ENCODE results near the gene ANKRD45.
"Not testable (repeated sequence)": the region's sequence is repeated elsewhere in the genome, so short reads cannot be mapped to it uniquely, and the experiment has no call there.

The ANKRD45 gene

DNA sequence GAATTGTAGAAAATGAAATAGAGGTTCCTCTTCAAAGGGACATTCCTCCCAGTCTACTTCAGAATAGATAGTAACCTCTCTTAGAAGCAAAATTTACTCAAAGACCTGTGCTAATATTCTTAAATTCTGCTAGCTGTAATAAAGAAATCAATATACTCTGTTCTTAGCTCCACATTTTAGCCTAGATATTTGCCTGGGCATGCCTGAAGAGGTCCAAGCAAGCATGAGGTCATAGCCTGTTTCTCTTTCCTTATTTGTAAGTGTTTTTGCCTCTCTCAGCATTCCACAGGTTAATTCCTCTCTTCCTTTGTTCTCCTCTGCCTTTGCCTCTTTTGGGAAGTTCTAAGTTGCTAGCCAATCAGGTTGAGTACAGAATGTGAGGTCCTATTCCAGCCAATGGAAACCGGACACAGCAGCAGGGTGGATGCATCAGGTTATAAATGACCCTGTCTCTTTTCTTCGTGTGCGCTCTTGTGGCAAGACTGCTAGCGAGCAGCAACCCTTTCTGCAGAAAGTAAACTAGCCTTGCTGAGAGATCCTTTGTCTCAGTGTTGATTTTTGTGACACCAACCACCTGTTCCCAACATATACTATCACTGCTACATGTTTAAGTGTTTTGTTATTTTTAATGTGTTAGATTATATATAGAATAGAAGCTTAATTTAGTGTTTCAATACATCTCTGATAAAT lies 27.1 kb downstream of the ANKRD45 start:
- DNase-seq, result not testable (repeated sequence)

DNA sequence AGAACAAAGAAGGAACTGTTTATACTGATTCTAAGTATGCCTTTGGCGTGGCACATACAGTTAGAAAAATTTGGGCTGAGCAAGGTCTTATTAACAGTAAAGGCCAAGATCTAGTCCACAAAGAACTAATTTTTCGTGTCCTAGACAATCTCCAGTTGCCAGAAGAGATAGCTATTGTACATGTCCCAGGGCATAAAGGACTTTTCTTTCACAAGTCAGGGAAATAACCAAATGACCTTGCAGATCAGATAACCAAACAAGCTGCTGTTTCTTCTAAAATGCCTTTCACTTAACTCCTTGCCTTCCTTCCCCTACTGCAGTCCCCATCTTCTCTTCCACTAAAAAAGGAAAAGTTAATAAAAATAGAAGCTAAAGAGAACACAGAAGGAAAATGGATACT lies 30.5 kb downstream of the ANKRD45 start:
- DNase-seq, result no peak

DNA sequence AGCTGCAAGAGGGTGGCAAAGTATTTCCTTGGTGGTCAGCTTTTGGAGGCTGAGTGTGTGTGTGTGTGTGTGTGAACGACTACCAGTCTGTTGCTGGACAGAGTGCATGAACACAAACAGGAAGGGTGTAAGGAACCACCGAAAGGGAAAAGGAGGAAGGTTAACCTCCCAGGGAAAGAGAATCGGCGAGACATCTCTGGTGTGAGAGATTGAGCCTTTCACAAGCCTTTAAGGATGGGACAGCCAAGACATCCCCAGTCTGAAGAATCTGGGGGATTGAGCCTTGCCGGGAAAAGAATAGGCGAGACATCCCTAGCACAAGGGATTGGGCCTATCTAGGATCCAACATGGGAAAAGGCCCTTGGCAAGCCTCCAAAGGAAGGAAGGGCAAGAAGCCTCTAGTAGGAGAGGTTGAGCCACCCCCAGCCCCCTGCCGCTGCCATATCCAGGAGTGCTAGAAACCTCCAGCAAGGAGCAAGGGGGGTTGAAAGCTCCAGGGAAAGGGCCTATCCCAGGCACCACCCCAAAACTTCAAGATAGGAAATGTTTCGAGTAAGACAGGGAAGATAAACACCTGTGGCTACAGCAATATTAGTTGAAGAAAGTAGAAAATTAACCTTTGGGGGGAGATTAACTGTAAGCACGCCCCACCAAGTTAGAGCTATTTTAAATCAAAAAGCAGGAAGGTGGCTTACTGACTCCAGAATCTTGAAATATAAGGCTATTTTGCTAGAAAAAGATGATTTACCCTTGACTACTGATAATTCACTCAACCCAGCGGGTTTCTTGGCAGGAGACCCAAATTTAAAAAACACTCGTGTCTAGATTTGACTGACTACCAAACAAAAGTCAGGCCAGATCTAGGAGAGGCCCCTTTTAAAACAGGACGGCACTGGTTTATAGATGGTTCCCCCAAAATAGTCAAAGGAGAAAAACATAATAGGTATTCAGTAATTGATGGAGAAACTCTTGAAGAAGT lies 31.3 kb downstream of the ANKRD45 start:
- no peak for DNase-seq

DNA sequence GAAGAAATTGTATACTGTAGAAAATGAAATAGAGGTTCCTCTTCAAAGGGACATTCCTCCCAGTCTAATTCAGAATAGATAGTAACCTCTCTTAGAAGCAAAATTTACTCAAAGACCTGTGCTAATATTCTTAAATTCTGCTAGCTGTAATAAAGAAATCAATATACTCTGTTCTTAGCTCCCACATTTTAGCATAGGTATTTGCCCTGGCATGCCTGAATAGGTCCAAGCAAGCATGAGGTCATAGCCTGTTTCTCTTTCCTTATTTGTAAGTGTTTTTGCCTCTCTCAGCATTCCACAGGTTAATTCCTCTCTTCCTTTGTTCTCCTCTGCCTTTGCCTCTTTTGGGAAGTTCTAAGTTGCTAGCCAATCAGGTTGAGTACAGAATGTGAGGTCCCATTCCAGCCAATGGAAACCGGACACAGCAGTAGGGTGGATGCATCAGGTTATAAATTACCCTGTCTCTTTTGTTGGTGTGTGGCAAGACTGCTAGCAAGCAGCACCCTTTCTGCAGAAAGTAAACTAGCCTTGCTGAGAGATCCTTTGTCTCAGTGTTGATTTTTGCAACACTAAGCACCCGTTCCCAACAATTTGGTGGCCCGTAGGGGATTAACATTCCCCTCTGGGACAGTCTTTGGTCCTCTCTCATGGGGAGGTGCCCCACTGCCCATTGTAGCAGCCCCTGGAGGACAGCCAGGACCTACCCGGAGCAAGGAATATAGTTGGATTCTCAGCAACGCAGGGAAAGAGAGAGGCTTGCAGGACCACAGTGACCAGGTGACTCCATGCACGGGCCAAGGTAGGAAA lies 32.2 kb downstream of the ANKRD45 start:
- not testable (repeated sequence) for DNase-seq

DNA sequence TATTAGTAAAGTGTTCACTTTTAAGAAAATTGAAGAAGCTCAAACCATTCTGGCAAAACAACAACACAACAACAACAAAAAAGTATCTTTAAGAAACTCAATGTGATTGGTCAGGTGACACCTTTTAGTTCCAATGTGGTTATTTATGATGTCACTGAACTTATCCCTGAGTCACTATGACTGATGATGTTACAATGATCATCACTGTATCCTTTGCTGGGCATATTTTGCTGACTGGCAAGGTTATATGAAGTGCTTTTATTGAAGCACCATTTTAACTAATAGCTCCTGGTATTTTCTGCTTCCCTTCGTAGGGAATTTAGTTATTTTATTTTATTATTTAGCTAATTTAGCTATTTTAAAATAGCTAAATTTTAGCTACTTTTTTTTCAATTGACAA lies 34.5 kb downstream of the ANKRD45 start, which contains the start of gene TEX50:
TEX50 (plus strand) TSS at position 223 of the 400 bp plus-strand sequence. CDS start 184 bp downstream, outside the sequence.
- DNase-seq, result no peak

DNA sequence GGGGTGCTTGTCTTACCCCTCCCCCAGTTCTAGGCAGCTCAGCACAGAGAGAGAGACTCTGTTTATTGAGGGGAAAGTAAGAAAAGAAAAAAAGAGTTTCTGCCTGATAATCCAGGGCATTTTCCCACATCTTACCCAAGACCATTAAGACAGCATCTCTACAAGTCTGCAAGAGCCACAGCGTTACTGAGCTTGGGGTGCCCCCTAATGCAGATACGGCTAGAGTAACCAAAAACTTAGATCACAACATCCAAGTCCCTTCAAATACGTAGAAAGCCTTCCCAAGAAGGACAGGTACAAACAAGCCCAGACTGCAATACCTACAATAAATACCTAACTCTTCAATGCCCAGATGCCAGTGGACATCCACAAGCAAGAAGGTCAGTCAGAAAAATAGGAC lies 40.8 kb downstream of the ANKRD45 start:
- no peak for DNase-seq

DNA sequence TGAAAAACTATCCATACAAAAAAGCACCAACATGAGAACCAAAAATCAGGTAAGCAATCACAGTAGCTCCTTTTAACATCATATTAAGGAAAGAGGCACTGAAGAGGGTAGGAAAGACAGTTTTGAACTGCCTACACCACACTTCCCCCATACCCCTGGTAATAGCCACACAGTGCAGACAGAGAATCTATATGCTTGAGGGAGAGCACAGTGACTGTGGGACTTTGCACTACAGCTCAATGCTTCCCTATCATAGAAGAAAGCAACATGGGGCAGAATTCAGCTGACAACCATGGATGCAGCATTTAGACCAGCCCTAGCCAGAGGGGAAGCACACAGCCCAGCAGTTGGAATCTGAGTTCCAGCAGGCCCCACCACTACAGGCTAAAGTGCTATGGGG lies 42.4 kb downstream of the ANKRD45 start:
- no peak for DNase-seq

DNA sequence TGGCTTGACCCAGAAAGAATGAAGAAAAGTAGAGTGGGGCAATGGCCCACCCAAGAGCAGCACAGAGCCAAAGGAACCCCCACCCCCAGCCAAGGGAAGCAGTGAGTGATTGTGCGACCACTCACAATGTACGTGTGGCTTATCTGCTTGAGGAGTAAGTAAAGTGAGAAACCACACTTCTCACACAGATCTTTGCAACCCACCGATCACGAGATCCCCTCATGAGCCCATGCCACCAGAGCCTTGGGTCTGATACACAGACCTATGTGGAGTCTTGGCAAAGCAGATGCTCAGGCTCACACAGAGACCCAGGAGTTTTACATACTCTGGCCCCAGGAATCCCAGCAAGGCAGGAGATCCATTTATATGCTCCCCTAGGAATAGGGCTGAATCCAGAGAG lies 52.8 kb downstream of the ANKRD45 start:
- no peak for DNase-seq

DNA sequence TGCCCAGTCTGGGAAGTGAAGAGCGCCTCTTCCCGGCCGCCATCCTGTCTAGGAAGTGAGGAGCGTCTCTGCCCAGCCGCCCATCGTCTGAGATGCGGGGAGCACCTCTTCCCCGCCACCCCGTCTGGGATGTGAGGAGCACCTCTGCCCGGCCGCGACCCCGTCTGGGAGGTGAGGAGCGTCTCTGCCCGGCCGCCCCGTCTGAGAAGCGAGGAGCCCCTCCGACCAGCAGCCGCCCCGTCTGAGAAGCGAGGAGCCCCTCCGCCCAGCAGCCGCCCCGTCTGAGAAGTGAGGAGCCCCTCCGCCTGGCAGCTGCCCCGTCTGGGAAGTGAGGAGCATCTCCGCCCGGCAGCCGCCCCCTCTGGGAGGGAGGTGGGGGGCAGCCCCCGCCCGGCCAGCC lies 56.6 kb downstream of the ANKRD45 start:
- DNase-seq, result not testable (repeated sequence)

DNA sequence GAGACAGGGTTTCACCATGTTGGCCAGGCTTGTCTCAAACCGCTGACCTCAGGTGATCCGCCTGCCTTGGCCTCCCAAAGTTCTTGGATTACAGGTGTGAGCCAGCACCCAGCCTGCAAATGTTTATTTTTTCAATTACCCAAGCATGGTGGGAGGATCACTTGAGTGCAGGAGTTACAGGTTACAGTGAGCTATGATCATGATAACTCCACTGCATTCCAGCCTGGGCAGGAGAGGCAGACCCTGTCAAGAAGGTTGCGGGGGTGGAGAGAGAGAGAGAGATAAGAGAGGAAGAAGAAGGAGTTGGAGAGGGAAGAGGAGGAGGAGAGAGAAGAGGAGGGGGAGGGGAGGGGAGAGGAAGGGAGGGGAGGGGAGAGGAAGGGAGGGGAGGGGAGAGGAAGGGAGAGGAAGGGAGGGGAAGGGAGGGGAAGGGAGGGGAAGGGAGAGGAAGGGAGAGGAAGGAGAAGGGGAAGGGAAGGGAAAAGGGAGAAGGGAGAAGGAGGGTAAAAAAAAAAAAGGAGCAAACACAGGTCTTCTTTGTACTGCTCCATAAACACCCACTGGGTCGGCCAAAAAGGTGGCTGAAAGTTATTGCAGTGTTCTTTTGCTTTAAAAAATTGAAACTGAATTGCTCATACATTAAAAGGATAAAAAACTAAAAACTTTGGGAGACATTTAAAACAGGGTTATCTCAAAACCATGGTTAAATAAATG lies 61.0 kb downstream of the ANKRD45 start:
- DNase-seq, result no peak

DNA sequence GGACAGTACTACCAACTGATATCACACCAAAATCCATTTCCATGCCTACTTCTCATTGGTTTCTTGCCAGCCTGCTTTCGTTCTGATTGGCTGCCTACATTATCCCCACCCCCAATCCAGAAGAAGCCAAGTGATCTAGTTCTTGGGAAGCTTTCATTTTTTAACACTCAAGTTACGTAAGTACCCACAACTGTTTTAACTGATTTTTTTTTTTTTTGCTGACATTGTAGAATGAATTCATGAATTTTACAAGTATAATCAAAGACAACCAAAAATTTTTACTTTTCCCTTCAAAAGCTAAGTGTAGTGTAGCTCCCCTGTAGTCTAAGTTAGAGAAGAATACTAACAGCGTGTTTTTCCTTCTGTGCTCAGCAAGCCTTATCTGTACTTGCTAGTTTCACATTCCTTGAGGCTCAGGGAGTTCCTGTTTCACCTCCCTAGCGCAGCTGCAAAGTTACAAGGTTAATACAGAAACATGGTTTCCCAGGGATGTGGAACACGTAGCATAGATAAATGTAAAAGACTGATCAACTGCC lies 66.5 kb downstream of the ANKRD45 start, which contains the start of gene SLC9C2:
SLC9C2 (minus strand) TSS at position 17 of the 536 bp plus-strand sequence. CDS start 1,296 bp downstream, outside the sequence.
- DNase-seq, result no peak

DNA sequence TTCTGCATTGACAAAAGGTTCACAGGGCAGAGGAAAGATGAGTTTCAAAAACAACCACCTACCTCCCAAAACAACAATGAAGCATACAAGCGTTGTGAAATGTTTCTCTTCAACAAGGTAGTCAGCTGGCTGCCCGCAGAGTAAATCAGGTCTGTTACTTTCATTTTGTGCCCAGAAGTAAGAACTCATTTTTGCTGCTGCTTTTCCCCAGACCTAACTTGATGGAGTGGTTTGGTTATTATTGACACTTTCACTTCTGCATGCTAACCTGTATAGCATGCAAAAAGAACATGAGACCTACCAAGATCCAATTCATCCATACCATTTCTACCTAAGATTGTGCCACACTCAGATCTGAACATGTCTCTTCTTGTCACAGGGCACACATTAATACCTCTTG lies 68.1 kb downstream of the ANKRD45 start:
- DNase-seq, result no peak

DNA sequence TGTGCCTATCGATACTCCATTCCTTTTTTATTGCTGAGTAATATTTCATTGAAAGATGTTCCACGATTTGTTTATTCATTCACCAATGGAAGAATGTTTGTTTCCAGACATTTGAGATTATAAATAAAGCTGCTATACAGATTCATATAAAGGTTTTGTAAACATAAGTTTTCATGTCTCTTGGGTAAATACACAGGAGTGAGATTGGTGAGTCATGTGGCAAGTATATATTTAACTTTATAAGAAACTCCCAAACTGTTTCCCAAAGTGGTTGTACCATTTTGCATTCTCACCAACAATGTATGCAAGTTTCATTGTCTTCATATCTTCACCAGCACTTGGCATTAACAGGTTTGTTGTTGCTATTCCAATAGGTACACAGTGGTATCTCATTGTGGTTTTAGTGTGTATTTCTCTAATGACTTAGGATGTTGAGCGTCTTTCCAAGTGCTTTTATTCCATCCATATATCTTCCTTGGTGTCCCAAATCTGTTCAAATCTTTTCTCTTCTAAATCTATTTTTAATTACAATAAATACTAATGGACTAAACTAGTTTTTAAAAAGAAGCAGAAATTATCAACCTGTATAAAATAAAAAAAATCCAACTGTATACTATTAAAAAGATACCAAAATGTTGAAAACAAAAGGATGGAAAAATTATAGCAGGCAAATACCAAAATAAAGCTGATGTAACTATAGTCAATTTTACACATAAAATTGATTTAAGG lies 73.4 kb downstream of the ANKRD45 start:
- no peak for DNase-seq

DNA sequence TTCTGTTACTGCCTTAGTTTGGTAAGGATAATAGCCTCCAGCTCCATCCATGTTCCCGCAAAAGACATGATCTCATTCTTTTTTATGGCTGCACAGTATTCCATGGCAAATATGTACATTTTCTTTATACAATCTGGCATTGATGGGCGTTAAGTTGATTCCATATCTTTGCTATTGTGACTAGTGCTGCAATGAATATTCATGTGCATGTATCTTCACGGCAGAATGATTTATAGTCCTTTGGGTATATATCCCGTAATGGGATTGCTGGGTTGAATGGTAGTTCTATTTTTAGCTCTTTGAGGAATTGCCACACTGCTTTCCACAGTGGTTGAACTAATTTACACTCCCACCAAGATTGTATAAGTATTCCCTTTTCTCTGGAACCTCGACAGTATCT lies 78.5 kb downstream of the ANKRD45 start:
- DNase-seq, result not testable (repeated sequence)

DNA sequence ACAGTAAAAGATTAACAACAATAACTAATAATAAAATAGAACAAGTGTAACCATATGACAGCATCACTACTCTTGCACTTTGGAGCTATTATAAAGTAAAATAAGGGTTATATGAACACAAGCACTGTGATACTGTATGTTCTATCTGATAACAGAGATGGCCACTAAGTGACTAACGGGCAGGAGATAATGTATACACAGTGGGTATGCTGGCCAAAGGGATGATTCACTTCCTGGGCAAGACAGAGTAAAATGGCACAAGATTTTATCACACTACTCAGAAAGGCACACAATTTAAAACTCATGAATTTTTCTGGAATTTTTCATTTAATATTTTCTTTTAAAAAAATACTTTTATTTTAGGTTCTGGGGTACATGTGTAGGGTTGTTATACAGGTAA lies 79.1 kb downstream of the ANKRD45 start:
- peak; percentile 9 for DNase-seq

DNA sequence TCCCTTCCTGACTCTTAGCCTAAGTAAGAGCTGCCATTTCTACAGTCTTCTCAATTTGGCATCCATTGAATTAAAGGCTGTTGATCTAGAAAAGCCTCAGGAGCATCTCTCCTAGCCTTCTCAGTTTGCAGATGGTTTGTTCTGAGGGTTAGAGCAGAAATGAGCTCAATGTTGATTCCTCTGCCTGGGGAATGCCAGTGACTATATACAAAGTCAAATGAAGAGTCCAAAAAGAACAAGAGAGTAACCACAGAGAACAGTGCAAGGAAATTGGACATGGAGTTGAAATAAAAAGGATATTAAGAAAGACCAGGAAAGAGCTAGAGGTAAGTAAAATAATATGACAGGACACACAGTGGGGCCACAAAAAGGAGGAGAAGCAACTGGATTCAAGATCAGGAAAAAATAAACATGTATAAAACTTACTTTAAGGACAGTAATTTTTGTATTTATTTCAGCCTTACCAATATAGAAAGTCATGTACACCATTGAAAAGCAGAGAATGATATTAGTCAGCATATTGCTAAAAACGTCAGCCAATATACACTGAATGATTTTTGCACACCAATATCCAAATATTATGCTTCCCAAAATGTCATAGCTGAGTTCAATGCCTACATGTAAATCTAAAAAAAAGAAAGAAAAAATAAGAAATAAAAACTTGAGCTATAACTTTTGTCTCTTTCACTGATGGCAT lies 88.1 kb downstream of the ANKRD45 start:
- DNase-seq, result no peak

DNA sequence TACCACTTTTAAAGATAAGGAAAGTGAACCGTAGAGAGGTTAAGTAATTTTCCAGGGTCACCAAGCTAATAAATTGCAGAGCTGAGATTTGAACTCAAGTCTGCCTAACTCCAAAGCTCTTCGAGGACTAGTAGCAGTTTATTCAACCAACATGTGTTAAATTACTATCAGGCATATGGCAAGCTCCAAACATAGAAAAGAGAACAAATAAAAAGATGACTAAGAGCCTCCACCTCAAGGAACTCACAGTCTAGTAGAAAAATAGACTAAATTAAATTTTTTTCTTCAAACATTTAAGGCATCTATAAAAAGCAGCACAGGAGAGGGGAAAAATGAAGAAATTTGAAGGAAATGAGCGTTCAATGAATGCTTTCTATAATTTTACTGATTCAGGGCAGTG lies 89.0 kb downstream of the ANKRD45 start:
- DNase-seq, result no peak

DNA sequence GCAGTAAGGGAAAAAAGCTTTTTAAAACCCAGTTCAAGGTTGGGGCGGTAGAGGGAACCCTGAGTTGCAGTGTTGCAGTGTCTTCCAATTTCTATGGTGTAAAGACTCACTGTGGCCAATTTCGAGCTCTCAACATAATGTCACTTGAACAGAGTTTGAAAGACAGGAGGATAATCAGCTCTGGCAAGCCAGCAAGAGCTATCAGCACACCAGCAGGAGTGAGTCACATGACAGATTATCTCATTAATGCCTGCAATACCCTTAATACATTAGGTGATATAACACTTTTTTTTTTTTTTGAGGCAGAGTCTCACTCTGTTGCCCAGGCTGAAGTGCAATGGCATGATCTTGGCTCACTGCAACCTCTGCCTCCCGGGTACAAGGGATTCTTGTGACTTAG lies 89.6 kb downstream of the ANKRD45 start:
- DNase-seq, result no peak

DNA sequence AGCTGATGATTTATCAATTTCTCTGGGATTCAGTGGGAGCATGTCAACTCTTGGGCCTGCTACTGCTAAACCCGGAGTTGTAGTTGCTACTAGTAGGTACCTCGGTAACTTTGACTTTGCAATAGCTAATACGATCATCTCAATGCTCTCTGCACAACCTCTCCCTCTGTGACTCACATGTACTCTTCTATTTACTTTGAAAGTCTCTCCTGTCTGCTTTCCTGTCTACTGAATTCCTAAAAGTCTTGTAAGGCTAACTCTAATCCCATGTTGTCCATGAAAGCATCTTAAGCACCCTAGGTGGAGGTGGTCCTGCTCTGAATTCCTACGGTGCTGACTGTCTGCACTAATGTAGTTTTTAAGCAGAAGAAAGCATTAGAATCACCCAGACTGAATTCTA lies 96.1 kb downstream of the ANKRD45 start:
- DNase-seq, result no peak

DNA sequence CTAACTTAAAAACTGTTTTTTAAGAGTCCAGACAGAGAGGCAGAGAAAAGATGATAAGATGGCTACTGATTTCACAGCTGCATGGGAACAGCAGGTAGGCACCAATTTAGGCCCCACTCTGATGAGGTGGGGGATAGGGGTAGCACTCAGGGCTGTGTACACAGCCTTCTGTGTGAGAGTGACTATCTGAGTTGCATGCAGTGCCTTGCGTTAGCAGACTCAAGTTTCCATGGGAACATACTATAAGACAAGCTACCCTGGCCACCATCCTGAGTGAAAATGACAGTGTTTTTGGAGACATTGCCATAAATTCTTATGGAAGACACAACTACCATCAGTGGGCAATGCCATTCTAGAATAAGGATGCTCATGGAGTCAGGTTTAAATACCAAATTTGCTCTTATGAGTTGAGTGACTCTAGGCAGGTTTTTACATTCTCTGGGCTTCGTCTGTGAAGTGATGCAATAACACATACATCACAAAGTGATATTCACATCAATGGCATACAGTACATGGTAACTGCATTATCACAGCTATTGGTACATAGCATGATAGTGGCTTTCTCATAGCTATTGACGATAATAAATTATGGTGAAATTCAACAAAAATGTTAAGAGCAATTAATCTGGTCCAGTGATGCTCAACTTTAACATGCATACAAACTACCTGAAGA lies 97.3 kb downstream of the ANKRD45 start:
- DNase-seq, result no peak
